PC-3 (cell line): ENCODE data around the gene PADI2. TPM values are rescaled to one million over a fixed set of nuclear protein-coding genes. Genes with fewer than 3 reads are reported as not detected.

Experiments used
- ATAC-seq: fragments of 200-7000 bp; cut with Tn5 transposase; 2 replicates; pipeline ENCODE4 v1.9.1; 2020; ENCODE audit warnings: mild to moderate bottlenecking, moderate library complexity
- BruUV-seq: library from RNA; stranded (reverse); fragments of 400-500 nt; replicated peaks from 2 replicates; lab custom pipeline; 2021; lab: Mats Ljungman, UMichigan
- CTCF ChIA-PET: fragments of 300-600 bp; sonication (Branson Sonifier 250); formaldehyde crosslinking; loops from one replicate; lab custom pipeline; 2022; ENCODE audit warnings: antibody characterized with exemption; lab: Charles Lee
- POLR2A ChIA-PET: fragments of 300-600 bp; sonication (Branson Sonifier 250); formaldehyde crosslinking; loops from one replicate; lab custom pipeline; 2022; ENCODE audit warnings: antibody characterized with exemption; ENCODE audit not compliant: unreplicated experiment; lab: Charles Lee
- DNase-seq: peaks from one replicate; pipeline ENCODE4 v3.0.0-alpha.2; 2015
- H2AFZ ChIP-seq: fragments of 300-600 bp; sonication (generic); 2 replicates; pipeline ENCODE4 v1.6.0; 2016; ENCODE audit warnings: antibody characterized with exemption, low read length
- H3F3A ChIP-seq: fragments of 300-600 bp; sonication (generic); one replicate; pipeline ENCODE4 v1.6.0; 2017; ENCODE audit warnings: antibody characterized with exemption, low read length, control low read depth, mild to moderate bottlenecking; ENCODE audit not compliant: unreplicated experiment
- H3K27ac ChIP-seq: fragments of 300-600 bp; sonication (generic); 2 replicates; pipeline ENCODE4 v1.5.1; 2016; ENCODE audit warnings: mild to moderate bottlenecking, low read length
- H3K27me3 ChIP-seq: fragments of 300-600 bp; sonication (generic); 2 replicates; pipeline ENCODE4 v1.6.1; 2016; ENCODE audit warnings: low read length, mixed read lengths
- H3K36me3 ChIP-seq: fragments of 300-600 bp; sonication (generic); 2 replicates; pipeline ENCODE4 v1.6.1; 2016; ENCODE audit warnings: low read depth, mixed run types, low read length, mixed read lengths
- H3K4me1 ChIP-seq: fragments of 300-600 bp; sonication (generic); 2 replicates; pipeline ENCODE4 v1.5.1; 2016; ENCODE audit warnings: low read length; ENCODE audit not compliant: insufficient read depth
- H3K4me2 ChIP-seq: fragments of 300-600 bp; sonication (generic); 2 replicates; pipeline ENCODE4 v1.6.0; 2016; ENCODE audit warnings: low read length
- H3K4me3 ChIP-seq: fragments of 300-600 bp; sonication (generic); 2 replicates; pipeline ENCODE4 v1.5.1; 2016; ENCODE audit warnings: mild to moderate bottlenecking, low read length, mixed read lengths
- H3K79me2 ChIP-seq: fragments of 300-600 bp; sonication (generic); 2 replicates; pipeline ENCODE4 v1.6.1; 2017; ENCODE audit warnings: low read length, mixed read lengths
- H3K9ac ChIP-seq: fragments of 300-600 bp; sonication (generic); 2 replicates; pipeline ENCODE4 v1.6.0; 2016; ENCODE audit warnings: mild to moderate bottlenecking, low read length
- H3K9me2 ChIP-seq: fragments of 300-600 bp; sonication (generic); replicated peaks from 2 replicates; pipeline ENCODE4 v1.6.1; 2016; ENCODE audit warnings: mixed run types, low read length, mixed read lengths
- H3K9me3 ChIP-seq: fragments of 300-600 bp; sonication (generic); 2 replicates; pipeline ENCODE4 v1.6.1; 2016; ENCODE audit warnings: low read length, mixed read lengths
- H4K20me1 ChIP-seq: fragments of 300-600 bp; sonication (generic); 2 replicates; pipeline ENCODE4 v1.6.1; 2016; ENCODE audit warnings: low read length, mixed read lengths
- CTCF ChIP-seq: fragments of 300-600 bp; sonication (generic); conservative IDR thresholded peaks from 2 replicates; pipeline ENCODE4 v1.5.1; 2017; ENCODE audit warnings: antibody characterized with exemption, low read depth, mild to moderate bottlenecking, low read length
- EZH2 ChIP-seq: fragments of 300-600 bp; sonication (generic); IDR thresholded peaks from one replicate; pipeline ENCODE4 v1.6.1; 2017; ENCODE audit warnings: antibody characterized with exemption, mild to moderate bottlenecking, low read length; ENCODE audit not compliant: unreplicated experiment
- EZH2phosphoT487 ChIP-seq: fragments of 300-600 bp; sonication (generic); IDR thresholded peaks from 2 replicates; pipeline ENCODE4 v1.6.1; 2018; ENCODE audit warnings: mild to moderate bottlenecking, antibody characterized with exemption, low read length, borderline replicate concordance
- intact Hi-C: fragments of 100-400 bp; cut with micrococcal nuclease; formaldehyde crosslinking; loops from 2 replicates; pipeline ENCODE4 v1.9.0; 2023
- total RNA-seq: library from RNA; depleted of rRNA; stranded (reverse); fragments of >200 nt; gene quantifications from 2 replicates; pipeline ENCODE4 v1.2.3, GENCODE V29; 2014

The PADI2 gene
- total RNA-seq, 1 experiment from 2014 or later: 2.4 TPM

GRCh38 chr1:17112496-17113236, 6.6 kb downstream of the PADI2 start:
- TF ChIP-seq EZH2: no peak
- TF ChIP-seq EZH2phosphoT487: no peak
- TF ChIP-seq CTCF: no peak
- Histone ChIP-seq H3K9me2 (no peaks in the 10 kb centered on the region), H3F3A (no peaks in the 10 kb centered on the region), H3K4me3 (no peak overlapping the region), H4K20me1 (no peaks in the 10 kb centered on the region), H3K9me3 (no peaks in the 10 kb centered on the region), H3K4me2 (no peak overlapping the region), H2AFZ (no peak overlapping the region), H3K36me3 (no peaks in the 10 kb centered on the region), H3K9ac (no peak overlapping the region), H3K79me2 (no peaks in the 10 kb centered on the region), H3K4me1 (no peaks in the 10 kb centered on the region), H3K27ac (no peak overlapping the region), H3K27me3 (no peaks in the 10 kb centered on the region)
- DNase-seq: no peak
- POLR2A ChIA-PET: no interaction called here
- BruUV-seq: no TSS peak
- no peak for ATAC-seq
- intact Hi-C loops: no loop called here
- CTCF ChIA-PET: no interaction called here

- no peaks in the 10 kb centered on the region for H3K36me3 ChIP-seq
- no peaks in the 10 kb centered on the region for H3K4me1 ChIP-seq
- H3K9me3 ChIP-seq: no peaks in the 10 kb centered on the region
- H2AFZ ChIP-seq: no peak overlapping the region
- no peaks in the 10 kb centered on the region for H4K20me1 ChIP-seq
- no peaks in the 10 kb centered on the region for H3K27me3 ChIP-seq
- no peak overlapping the region for H3K4me3 ChIP-seq
- H3K27ac ChIP-seq: no peak overlapping the region
- H3F3A ChIP-seq: no peaks in the 10 kb centered on the region
- POLR2A ChIA-PET: no interaction called here
- intact Hi-C loops: no loop called here
- no peak overlapping the region for H3K9ac ChIP-seq
- H3K79me2 ChIP-seq: no peaks in the 10 kb centered on the region
- no peaks in the 10 kb centered on the region for H3K9me2 ChIP-seq
- H3K4me2 ChIP-seq: no peak overlapping the region
- CTCF ChIA-PET: no interaction called here
- ATAC-seq (no peak), DNase-seq (no peak)
- no TSS peak for BruUV-seq
- TF ChIP-seq CTCF (no peak), EZH2 (no peak), EZH2phosphoT487 (no peak)
Measured at GRCh38 chr1:17112076-17112475, 7.2 kb downstream of the PADI2 start.

- POLR2A ChIA-PET: no interaction called here
- no peak for ATAC-seq
- H2AFZ ChIP-seq: no peak overlapping the region
- no peaks in the 10 kb centered on the region for H3K79me2 ChIP-seq
- no peaks in the 10 kb centered on the region for H3K27me3 ChIP-seq
- CTCF ChIA-PET: no interaction called here
- H3K9me2 ChIP-seq: no peaks in the 10 kb centered on the region
- TF ChIP-seq CTCF (no peak), EZH2 (no peak), EZH2phosphoT487 (no peak)
- BruUV-seq: no TSS peak
- H3K27ac ChIP-seq: no peak overlapping the region
- no peaks in the 10 kb centered on the region for H4K20me1 ChIP-seq
- DNase-seq: no peak
- H3K4me2 ChIP-seq: no peak overlapping the region
- H3K9ac ChIP-seq: no peak overlapping the region
- no peaks in the 10 kb centered on the region for H3K4me1 ChIP-seq
- no peak overlapping the region for H3K4me3 ChIP-seq
- no peaks in the 10 kb centered on the region for H3F3A ChIP-seq
- intact Hi-C loops: no loop called here
- no peaks in the 10 kb centered on the region for H3K9me3 ChIP-seq
- H3K36me3 ChIP-seq: no peaks in the 10 kb centered on the region
Measured at GRCh38 chr1:17110555-17110926, 8.7 kb downstream of the PADI2 start.
